ENCODE data around the gene NOC4L. TPM values are rescaled to one million over a fixed set of nuclear protein-coding genes. Genes with fewer than 3 reads are reported as not detected.

Gene NOC4L
- total RNA-seq, 2 experiments from 2014 or later = 54.2 to 59.2 TPM

DNA sequence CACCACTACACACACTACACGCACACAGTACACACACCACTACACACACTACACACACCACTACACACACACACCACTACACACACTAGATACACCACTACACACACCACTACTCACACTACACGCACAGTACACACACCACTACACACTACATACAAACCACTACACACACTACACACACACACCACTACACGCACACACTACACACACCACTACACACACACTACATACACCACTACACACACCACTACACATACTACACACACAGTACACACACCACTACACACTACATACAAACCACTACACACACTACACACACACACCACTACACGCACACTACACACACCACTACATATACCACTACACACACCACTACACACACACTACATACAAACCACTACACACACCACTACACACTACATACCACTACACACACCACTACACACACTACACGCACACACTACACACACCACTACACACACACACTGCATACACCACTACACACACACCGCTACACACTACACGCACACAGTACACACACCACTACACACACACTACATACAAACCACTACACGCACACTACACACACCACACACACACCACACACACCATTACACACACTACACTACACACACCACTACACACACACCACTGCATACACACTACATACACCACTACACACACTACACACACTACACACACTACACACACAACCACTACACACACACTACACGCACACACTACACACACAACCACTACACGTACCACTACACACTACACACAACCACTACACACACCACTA lies 11.7 kb downstream of the NOC4L start:
- H3K4me1 Mint-ChIP-seq = no peaks in the 10 kb centered on the region
- DNase-seq = no peak
- no peaks in the 10 kb centered on the region for H3K9me3 Mint-ChIP-seq
- H3K27me3 Mint-ChIP-seq = no peaks in the 10 kb centered on the region
- H3K27ac Mint-ChIP-seq = no peak overlapping the region
- no peaks in the 10 kb centered on the region for H3K36me3 Mint-ChIP-seq
- no peak overlapping the region for H3K4me3 Mint-ChIP-seq

DNA sequence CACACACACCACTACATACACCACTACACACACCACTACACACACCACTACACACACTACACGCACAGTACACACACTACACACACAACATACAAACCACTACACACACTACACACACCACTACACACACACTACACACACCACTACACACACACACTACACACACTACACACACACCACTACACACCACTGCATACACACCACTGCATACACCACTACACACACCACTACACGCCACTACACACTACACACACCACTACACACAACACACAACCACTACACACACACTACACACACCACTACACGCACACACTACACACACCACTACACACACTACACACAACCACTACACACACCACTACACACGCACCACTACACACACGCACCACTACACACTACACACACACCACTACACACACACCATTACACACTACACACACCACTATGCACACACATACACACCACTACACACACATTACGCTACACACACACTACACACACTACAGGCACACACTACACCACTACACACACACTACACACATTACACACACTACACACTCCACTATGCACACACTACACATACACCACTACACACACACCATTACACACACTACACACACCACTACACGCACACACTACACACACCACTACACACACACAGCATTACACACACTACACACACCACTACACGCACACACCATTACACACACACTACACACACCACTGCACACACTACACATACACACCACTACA lies 12.5 kb downstream of the NOC4L start:
- DNase-seq = no peak
- no peaks in the 10 kb centered on the region for H3K4me1 Mint-ChIP-seq
- H3K27ac Mint-ChIP-seq = no peak overlapping the region
- no peaks in the 10 kb centered on the region for H3K27me3 Mint-ChIP-seq
- no peaks in the 10 kb centered on the region for H3K36me3 Mint-ChIP-seq
- no peak overlapping the region for H3K4me3 Mint-ChIP-seq
- H3K9me3 Mint-ChIP-seq = no peaks in the 10 kb centered on the region

DNA sequence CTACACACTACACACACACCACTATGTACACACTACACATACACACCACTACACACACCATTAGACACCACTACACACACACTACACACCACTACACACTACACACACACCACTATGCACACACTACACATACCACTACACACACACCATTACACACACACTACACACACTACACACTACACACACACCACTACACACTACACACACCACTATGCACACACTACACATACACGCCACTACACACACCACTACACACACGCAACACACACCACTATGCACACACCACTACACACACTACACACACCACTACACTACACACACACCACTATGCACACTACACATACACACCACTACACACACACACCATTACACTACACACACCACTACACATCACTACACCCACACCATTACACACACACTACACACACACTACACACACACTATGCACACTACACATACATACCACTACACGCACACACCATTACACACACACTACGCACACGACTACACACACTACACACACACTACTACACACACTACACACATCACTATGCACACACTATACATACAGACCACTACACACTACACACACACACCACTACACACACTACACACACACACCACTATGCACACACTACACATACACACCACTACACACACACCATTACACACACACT lies 13.6 kb downstream of the NOC4L start:
- DNase-seq = no peak
- Mint-ChIP-seq H3K27ac (no peak overlapping the region), H3K9me3 (no peaks in the 10 kb centered on the region), H3K4me1 (peaks cover 2% of the 10 kb centered on the region), H3K36me3 (no peaks in the 10 kb centered on the region), H3K27me3 (no peaks in the 10 kb centered on the region), H3K4me3 (no peak overlapping the region)

DNA sequence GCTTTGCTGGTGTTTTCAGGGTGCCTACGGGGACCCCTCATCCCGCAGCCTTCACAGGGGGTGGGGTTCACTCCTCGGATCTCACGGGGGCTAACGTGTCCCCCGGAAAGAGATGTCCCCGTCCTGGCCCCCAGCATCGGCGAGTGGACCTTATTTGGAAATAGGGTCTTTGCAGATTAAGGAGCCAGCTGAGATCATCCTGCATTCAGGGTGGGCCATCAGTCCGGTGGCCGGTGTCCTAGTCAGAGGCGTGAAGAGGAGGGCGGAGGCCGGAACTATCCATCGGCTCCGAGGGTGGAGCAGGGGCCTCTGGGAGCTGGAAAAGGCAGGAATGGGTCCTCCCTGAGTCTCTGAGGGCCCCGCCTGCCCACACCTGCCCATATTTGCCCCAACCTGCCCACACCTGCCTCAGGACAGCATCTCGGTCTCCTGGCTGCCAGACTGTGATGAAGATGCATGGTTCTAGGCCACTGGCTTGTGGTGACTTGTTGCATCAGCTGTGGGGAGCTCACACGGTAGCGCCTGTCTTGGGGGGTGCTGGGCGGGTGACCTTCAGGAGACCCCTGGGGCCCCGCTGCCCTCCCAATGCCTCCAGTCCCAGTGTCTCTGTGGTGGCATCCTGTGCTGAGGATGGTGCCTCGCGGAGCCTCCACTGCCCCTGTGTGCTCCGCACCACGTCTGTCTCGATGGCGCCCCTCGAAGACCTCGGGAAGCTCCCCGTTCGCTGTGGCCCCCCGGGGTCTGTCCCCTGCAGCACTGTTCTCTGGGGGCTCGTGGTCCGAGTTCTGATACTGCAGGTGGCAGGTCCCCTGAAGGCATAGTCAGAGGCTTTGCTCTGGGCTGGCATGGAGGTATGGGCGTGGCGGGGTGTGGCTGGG lies 14.7 kb downstream of the NOC4L start:
- Mint-ChIP-seq H3K4me1 (peaks cover 6% of the 10 kb centered on the region), H3K27ac (no peak overlapping the region), H3K4me3 (no peak overlapping the region), H3K36me3 (no peaks in the 10 kb centered on the region), H3K9me3 (no peaks in the 10 kb centered on the region), H3K27me3 (no peaks in the 10 kb centered on the region)
- DNase-seq = no peak

DNA sequence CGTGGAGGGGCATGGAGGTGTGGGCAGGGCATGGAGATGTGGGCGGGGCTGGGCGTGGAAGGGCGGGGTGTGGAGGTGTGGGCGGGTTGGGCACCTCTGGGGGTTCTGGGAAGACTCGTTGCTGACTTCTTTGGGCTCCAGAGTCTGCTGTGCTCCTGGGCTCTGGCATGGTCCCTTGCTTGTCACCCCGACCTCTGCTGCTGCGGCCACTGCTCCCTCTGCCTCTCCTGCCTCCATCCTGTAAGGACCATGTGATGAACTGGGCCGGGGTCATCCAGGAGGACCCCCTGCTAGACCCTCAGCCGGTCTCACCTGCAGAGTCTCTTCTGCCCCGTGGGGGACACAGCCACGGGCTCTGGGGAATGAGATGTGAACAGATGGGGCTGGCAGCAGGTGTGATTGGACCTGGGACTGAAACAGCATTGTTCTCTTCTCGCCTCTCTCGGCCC lies 15.3 kb downstream of the NOC4L start:
- no peak for DNase-seq
- no peak overlapping the region for H3K4me3 Mint-ChIP-seq
- H3K9me3 Mint-ChIP-seq = no peaks in the 10 kb centered on the region
- H3K27ac Mint-ChIP-seq = no peak overlapping the region
- H3K4me1 Mint-ChIP-seq = peaks cover 6% of the 10 kb centered on the region
- no peaks in the 10 kb centered on the region for H3K27me3 Mint-ChIP-seq
- H3K36me3 Mint-ChIP-seq = no peaks in the 10 kb centered on the region

GRCh38 chr12:132160016-132160415 lies 15.8 kb downstream of the NOC4L start:
- no peak for DNase-seq
- H3K27me3 Mint-ChIP-seq = no peaks in the 10 kb centered on the region

DNA sequence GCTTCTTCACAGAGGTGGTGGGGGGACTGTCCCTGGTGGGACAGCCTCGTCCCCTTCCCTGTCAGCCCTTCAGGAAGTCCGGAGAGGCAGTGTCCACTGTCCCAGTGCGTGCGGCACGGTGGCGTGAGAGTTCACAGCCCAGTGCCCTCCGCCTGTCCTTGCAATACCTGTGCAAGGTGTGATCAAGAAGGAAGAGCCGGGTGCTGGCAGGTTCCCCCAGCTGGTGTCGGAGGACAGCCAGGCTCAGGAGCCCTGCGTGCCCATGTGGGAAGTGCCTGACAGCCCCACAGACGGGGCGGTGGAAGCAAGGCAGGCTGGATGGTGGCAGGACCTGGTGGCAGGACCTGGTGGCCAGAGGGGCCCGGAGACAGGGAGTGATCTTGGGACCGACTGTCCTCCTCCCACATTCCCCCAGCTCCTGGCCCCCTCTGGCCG lies 16.4 kb downstream of the NOC4L start:
- H3K9me3 Mint-ChIP-seq = no peaks in the 10 kb centered on the region
- no peak overlapping the region for H3K4me3 Mint-ChIP-seq
- H3K27me3 Mint-ChIP-seq = no peaks in the 10 kb centered on the region

More at GRCh38 chr12:132160016-132160415, 15.8 kb downstream of the NOC4L start:
- Mint-ChIP-seq H3K4me1 (peaks cover 6% of the 10 kb centered on the region), H3K4me3 (no peak overlapping the region), H3K36me3 (no peaks in the 10 kb centered on the region), H3K27ac (no peak overlapping the region), H3K9me3 (no peaks in the 10 kb centered on the region)

GRCh38 chr12:132161036-132161781 lies 17.0 kb downstream of the NOC4L start:
- Mint-ChIP-seq H3K4me1 (peaks cover 6% of the 10 kb centered on the region), H3K4me3 (no peak overlapping the region), H3K27ac (no peak overlapping the region), H3K36me3 (no peaks in the 10 kb centered on the region), H3K9me3 (no peaks in the 10 kb centered on the region), H3K27me3 (no peaks in the 10 kb centered on the region)
- DNase-seq = no peak

More for the DNA sequence above, 16.4 kb downstream of the NOC4L start:
- Mint-ChIP-seq H3K27ac (no peak overlapping the region), H3K4me1 (peaks cover 6% of the 10 kb centered on the region), H3K36me3 (no peaks in the 10 kb centered on the region)
- DNase-seq = no peak

DNA sequence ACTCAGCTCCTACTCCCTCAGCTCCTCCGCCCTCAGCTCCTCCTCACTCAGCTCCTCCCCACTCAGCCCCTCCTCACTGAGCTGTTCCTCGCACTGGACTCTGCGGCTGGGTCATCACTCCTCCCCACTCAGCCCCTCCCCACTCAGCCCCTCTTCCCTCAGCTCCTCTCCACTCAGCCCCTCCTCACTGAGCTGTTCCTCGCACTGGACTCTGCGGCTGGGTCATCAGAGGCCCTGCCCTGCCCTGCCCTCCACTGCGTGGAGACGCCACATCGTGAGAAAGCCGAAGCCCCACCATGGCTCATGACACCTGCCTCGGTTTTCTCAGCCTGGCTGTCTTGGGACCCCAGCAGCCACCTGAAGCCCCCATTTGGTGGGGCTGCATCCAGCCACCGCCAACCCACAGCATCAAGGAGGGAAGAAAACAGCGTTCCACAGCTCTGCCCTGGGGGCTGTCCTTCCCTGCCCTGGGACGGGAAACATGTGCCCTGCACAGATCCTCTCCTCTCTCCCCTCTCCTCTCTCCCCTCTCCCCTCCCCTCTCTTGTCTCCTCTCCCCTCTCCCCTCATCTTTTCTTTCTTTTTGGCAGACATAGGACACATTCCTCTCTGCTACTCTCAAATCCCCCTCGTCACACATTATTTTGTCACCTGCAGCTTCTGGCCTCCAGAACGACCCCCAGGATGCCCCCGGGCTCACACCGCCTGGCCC lies 17.7 kb downstream of the NOC4L start:
- Mint-ChIP-seq H3K9me3 (no peaks in the 10 kb centered on the region), H3K36me3 (no peaks in the 10 kb centered on the region), H3K4me1 (peaks cover 6% of the 10 kb centered on the region), H3K4me3 (no peak overlapping the region), H3K27ac (no peak overlapping the region), H3K27me3 (no peaks in the 10 kb centered on the region)
- no peak for DNase-seq

DNA sequence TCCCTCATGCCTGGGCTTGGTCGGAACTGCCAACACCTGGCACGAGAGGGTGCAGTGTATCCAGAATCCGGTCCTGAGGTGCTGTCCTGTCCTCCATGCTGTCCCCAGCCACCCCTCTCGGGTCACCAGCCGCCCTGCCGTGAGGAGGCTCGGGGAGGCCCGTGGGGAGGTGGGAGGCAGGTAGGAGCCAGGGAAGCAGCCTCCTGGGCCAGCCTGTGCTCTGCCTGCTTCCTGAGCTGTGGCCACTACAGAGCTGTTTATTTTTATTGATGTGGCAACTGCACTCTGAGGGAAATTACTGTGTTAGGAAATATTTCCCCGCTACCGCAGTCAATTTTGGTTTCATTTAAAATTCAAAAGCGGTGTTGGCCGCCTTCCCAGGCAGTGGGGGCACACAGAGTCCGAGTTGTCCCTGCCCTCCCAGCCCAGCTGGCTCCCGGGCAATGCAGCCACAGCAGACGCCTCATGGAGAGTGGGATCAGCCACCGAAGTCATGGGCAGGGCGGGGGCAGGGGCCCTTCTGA lies 18.3 kb downstream of the NOC4L start:
- peaks cover 6% of the 10 kb centered on the region for H3K4me1 Mint-ChIP-seq
- no peak overlapping the region for H3K27ac Mint-ChIP-seq
- no peaks in the 10 kb centered on the region for H3K36me3 Mint-ChIP-seq
- DNase-seq = peak; percentile 23
- H3K9me3 Mint-ChIP-seq = no peaks in the 10 kb centered on the region
- H3K27me3 Mint-ChIP-seq = no peaks in the 10 kb centered on the region
- no peak overlapping the region for H3K4me3 Mint-ChIP-seq

DNA sequence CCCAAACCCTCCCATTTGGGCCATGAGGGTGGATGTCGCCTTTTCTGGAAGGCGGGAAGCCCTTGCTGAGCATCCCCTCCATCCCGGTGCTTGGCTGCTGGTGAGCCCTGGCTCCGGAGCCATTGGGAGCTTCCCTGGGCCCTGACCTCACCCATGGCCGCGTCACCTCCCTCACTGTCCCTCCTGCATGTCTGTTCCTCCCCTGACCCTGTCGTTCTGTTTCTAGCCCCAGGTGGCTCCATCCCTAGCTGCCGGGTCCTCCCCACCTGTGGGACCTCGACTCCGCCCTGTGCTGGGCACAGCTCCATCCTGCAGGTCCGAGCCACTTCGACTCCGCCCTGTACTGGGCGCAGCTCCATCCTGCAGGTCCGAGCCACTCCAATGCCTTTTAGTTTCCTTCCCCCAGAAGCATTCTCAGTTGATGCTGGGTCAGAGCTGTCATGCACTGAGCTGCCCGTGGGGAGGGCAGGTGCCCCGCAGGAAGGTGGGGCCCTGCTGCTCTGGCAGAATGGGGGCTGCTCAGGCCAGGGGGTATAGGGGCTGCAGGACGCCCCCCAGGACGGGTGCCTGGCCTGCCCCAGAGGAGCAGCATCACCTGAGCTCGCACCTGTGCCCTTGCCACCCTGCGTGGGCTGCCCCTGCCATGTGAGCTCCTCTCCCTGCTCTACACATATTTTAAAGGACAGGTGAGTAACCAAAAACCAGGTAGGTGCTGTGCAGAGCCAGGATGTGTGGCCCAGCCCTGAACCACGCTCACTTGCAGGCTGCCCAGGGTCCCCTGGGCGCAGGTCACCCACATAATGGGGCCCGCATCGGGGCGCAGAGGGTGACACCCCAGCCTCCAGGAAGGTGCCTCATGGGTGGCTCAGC lies 19.0 kb downstream of the NOC4L start:
- H3K4me3 Mint-ChIP-seq = no peak overlapping the region
- no peak for DNase-seq
- H3K9me3 Mint-ChIP-seq = no peaks in the 10 kb centered on the region
- peaks cover 6% of the 10 kb centered on the region for H3K4me1 Mint-ChIP-seq
- H3K27me3 Mint-ChIP-seq = no peaks in the 10 kb centered on the region
- H3K36me3 Mint-ChIP-seq = no peaks in the 10 kb centered on the region
- H3K27ac Mint-ChIP-seq = no peak overlapping the region

- no peaks in the 10 kb centered on the region for H3K9me3 Mint-ChIP-seq
- no peaks in the 10 kb centered on the region for H3K36me3 Mint-ChIP-seq
- H3K27ac Mint-ChIP-seq = no peak overlapping the region
- no peak overlapping the region for H3K4me3 Mint-ChIP-seq
- no peaks in the 10 kb centered on the region for H3K27me3 Mint-ChIP-seq
- H3K4me1 Mint-ChIP-seq = peaks cover 6% of the 10 kb centered on the region
- DNase-seq = no peak
Measured at GRCh38 chr12:132163911-132164288, 19.6 kb downstream of the NOC4L start.
